GM18909 (cell line): Measurements from ENCODE around the gene TOM1L2.

ENCODE experiments used
- ATAC-seq: cut with Tn5 transposase; IDR thresholded peaks from one replicate; pipeline ENCODE4 v1.9.1; 2021; ENCODE audit warnings: mild to moderate bottlenecking; ENCODE audit not compliant: unreplicated experiment, poor library complexity

Gene TOM1L2

GRCh38 chr17:17826342-17826713, 145.9 kb downstream of the TOM1L2 start:
- ATAC-seq = no peak

GRCh38 chr17:17824783-17825614, 147.2 kb downstream of the TOM1L2 start:
- no peak for ATAC-seq

- peak; percentile 17 for ATAC-seq
These were observed 147.9 kb downstream of the TOM1L2 start for GRCh38 chr17:17824119-17824782.

- ATAC-seq = peak; percentile 75
These were observed 148.6 kb downstream of the TOM1L2 start for GRCh38 chr17:17823433-17824118.

- ATAC-seq = no peak
These were observed 149.6 kb downstream of the TOM1L2 start for GRCh38 chr17:17822616-17823015.

- ATAC-seq = no peak
These were observed 150.0 kb downstream of the TOM1L2 start for GRCh38 chr17:17822189-17822588.

DNA sequence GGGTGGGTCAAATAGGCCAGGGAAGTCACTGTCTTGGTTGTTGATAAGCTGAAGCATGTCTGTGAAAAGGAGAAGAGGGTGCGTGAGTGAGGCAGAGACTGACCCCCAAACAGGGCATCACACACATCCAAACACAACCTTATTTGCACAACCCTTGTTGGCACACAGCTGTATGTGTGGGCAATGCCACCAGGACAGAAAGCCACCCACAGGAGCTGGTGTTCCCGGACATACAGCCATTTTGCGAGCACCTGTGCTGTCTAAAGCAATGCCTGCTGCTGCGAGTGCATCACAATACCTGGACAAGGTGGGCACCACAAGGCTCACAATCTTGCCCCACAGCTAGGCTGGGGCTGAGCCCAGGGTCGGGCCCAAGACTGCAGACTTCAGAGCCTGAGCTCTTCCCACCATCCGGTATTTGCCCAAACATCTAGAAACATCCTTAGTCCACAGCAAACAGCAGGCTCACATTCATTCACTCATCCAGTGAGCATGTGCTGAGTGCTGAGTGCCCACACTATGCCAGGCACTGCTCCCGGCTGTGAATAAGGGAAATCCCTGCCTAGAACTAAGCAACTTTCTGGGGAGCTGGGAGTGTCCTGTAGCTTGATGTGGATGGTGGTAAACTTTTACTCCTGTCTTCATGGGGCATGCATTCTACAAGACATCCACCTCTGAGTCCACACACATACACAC, 151.6 kb downstream of the TOM1L2 start:
- ATAC-seq = no peak

DNA sequence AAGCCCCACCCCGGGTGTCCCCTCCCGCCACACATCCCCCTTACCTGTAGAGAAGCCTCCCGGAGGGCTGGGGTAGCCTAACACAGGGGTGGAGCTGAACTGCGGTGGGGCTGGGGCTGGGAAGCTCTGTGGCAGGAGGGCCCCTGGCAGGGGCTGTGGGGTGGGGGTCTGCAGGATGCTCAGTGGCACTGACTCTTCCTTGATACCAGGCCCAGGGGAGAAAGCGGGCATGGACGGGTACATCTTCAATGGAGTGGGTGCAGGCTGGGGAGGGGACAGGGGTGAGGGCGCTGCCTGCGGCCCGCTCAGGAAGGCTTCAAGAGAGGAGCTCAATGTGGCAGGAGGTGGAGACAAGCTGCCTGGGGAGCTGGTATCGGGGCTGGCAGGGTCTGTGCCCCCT, 152.2 kb downstream of the TOM1L2 start:
- no peak for ATAC-seq

DNA sequence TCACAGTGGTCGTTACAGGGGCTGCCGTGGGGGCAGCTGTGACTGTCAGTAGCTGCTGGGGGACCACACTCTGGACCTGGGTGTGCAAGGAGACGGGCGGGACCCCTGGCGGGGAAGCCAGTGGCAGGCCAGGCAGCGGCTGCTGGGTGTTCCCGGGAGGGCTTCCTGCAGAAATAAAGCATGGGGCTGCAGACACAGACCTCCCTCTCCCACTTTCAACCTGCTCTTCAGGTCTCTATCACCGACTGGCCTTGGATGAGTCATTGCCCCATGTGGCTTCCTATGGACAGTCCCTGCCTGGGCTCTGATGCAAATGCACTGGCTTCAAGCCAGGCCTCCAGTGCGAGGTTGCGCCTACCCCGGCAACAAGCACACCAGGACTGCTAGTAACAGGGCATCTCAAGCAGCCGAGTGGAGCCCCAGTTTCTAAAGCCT, 152.6 kb downstream of the TOM1L2 start:
- ATAC-seq = peak; percentile 52

- ATAC-seq = no peak
These were observed 153.1 kb downstream of the TOM1L2 start for GRCh38 chr17:17819111-17819510.

- no peak for ATAC-seq
These were observed 154.1 kb downstream of the TOM1L2 start for GRCh38 chr17:17818088-17818526.

- no peak for ATAC-seq
These were observed 154.7 kb downstream of the TOM1L2 start for GRCh38 chr17:17817552-17817947.

DNA sequence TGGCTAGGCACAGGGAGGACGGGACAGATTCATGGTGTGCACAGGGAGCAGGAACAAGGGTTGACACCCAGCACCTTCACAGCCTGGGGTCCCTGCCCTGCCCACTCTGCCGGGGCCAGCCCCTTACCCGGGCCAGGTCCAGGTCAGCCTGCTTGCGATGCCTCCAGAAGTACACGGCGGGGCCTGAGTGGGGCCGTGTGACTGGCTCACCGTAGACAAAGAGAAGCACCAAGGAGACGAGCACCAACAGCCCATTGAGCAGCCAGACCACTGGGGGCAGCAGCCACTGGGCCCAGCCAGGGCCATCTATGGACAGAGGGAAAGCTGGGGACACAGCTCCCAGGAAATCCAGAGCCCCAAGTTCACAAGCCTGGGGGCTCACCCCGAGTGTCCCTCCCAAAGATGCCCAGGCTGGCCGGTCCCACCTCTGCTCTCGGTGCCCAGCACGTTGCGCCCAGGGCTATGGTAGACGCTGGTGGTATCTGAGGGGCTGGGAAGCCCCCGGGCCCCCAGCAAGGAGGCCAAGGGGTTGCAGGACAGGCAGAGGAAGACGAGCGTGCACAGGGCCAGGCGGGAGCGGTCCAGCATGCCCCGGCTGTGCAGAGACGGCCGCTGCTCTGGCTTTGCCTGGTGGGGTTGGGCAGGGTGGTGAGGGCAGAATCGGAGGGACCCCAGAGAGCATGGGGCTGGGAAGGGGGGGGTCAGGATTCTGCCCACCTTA, 155.2 kb downstream of the TOM1L2 start:
- ATAC-seq = no peak

DNA sequence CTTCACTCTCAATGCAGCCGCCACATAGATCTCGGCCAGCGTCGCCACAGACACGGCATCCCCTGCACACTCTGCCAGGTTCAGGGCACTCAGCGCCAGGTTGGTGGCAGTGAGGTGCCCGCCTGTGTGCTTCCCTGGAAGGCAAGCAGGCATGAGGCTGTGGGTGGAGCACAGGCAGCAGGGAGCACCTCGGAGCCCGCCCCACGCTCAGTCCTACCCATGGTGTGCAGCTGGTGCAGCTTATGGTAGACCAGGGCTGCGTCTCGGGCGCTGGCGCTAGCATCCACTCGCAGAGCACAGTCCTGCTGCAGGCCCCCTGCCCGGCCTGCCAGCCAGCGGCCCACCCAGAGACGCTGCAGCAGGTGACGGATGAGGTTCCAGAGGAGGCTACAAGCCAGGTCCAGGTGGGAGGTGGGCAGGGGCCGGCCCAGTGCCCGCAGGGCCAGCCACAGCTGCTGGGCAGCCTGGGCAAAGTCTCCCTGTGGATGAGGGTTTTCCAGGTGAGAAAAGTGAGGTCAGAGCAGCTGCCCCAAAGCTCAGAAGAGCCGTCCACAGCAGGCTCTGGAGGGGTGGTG, 155.9 kb downstream of the TOM1L2 start:
- no peak for ATAC-seq

- no peak for ATAC-seq
These were observed 156.6 kb downstream of the TOM1L2 start for GRCh38 chr17:17815436-17816200.

- no peak for ATAC-seq
These were observed 157.2 kb downstream of the TOM1L2 start for GRCh38 chr17:17815062-17815406.

GRCh38 chr17:17814162-17815061, 157.8 kb downstream of the TOM1L2 start:
- no peak for ATAC-seq

DNA sequence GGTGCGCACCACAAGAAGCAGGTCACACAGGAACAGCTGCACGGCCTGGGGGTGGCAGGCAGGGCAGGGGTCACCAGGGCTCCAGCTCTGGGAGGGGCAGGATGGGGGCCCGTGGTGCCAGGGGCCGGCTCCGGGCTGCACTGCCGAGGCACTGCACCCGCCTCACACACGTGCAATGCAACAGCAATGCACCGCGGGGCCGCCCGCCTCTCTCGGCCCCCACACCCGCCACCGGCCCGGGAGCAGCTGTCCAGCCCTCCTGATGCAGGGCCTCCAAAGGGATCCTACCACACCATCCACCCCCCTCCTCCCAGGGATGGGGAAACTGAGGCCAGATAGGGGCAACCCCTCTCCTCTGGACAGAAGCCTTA, 158.5 kb downstream of the TOM1L2 start:
- no peak for ATAC-seq
